GM12878 (cell line): ENCODE data around the gene GLB1L2. TPM values are rescaled to one million over a fixed set of nuclear protein-coding genes. Genes with fewer than 3 reads are reported as not detected.

ENCODE experiments used
- BHLHE40 ChIP-seq, 2 experiments: fragments of 450-650 bp in 1 of 2; IDR thresholded peaks; 2 replicates each; pipeline ENCODE4 v1.6.1; 2011 to 2017; ENCODE audit warnings: low read depth in 2 of 2, borderline replicate concordance in 1 of 2, improper control_type of control experiment in 1 of 2, low read length in 1 of 2, mild to moderate bottlenecking in 1 of 2
- CEBPB ChIP-seq, 2 experiments: fragments of 150-350 bp in 1 of 2; IDR thresholded peaks; 2 replicates each; pipeline ENCODE4 v1.6.1; 2012 to 2014; ENCODE audit warnings: low read depth in 2 of 2, low read length in 2 of 2, borderline replicate concordance in 1 of 2, inconsistent platforms in 1 of 2
- FOS ChIP-seq: IDR thresholded peaks from 3 replicates; pipeline ENCODE4 v1.6.1; 2011; ENCODE audit warnings: borderline replicate concordance; ENCODE audit not compliant: insufficient read length; ENCODE audit errors: extremely low read depth
- GATAD2B ChIP-seq: fragments of 450-650 bp; conservative IDR thresholded peaks from 2 replicates; pipeline ENCODE4 v1.6.1; 2017; ENCODE audit warnings: low read depth, mild to moderate bottlenecking, moderate library complexity
- IKZF1 ChIP-seq: fragments of 450-650 bp; conservative IDR thresholded peaks from 2 replicates; pipeline ENCODE4 v1.6.1; 2017; ENCODE audit warnings: antibody characterized with exemption, mild to moderate bottlenecking
- MEF2A ChIP-seq: IDR thresholded peaks from 2 replicates; pipeline ENCODE4 v1.6.1; 2011; ENCODE audit warnings: low read depth, mild to moderate bottlenecking, low read length, moderate library complexity; ENCODE audit not compliant: insufficient read depth
- POLR2AphosphoS5 ChIP-seq: IDR thresholded peaks from 2 replicates; pipeline ENCODE4 v1.6.1; 2011; ENCODE audit warnings: mild to moderate bottlenecking, low read length, inconsistent platforms
- RBBP5 ChIP-seq: fragments of 200-600 bp; sonication (generic); conservative IDR thresholded peaks from 2 replicates; pipeline ENCODE4 v1.6.1; 2016
- SMARCA5 ChIP-seq: fragments of 450-650 bp; IDR thresholded peaks from 2 replicates; pipeline ENCODE4 v1.6.1; 2017; ENCODE audit warnings: mild to moderate bottlenecking
- ZNF592 ChIP-seq: fragments of 450-650 bp; IDR thresholded peaks from 2 replicates; pipeline ENCODE4 v1.6.1; 2017; ENCODE audit warnings: mild to moderate bottlenecking, moderate library complexity
- ZZZ3 ChIP-seq: IDR thresholded peaks from 2 replicates; pipeline ENCODE4 v1.6.1; 2011; ENCODE audit warnings: low read depth; ENCODE audit not compliant: control insufficient read depth, insufficient read length
- polyA plus RNA-seq, 11 experiments: library from polyadenylated mRNA; depleted of rRNA in 4 of 11; unstranded in 6 of 11; stranded (reverse) in 5 of 11; fragments of >200 nt; fragmentation: Nextera tagmentation in 4 of 11; fragmentation: Illumina TruSeq in 1 of 11; extraction: Ambion mirVana in 4 of 11; extraction: Trizol in 1 of 11; gene quantifications; 1 replicate in 1 of 11; 2 replicates in 10 of 11; pipeline versions ENCODE4 v1.2.1 to v1.2.3, GENCODE V29; 2011 to 2016; ENCODE audit warnings: inconsistent platforms in 2 of 11, missing spikeins in 2 of 11, low read depth in 1 of 11
- total RNA-seq, 4 experiments: library from RNA; depleted of rRNA in 3 of 4; stranded (reverse); fragments of >200 nt in 3 of 4; fragmentation: Illumina TruSeq in 1 of 4; extraction: Trizol in 1 of 4; gene quantifications; 2 replicates each; pipeline versions ENCODE4 v1.2.1 to v1.2.3, GENCODE V29; 2013 to 2021

GLB1L2 gene
- total and polyA plus RNA-seq, 10 of the 15 experiments (the other 5 are each of a cell fraction or from before 2014, with no cell fraction given), result 0.04 to 0.85 (median 0.49) TPM

- TF ChIP-seq ZNF592 (no peak), RBBP5 (no peak), SMARCA5 (no peak), MEF2A (no peak), IKZF1 (no peak), FOS (no peak), BHLHE40 (IDR thresholded peaks at IDR 0.05; ENCODE audit: borderline replicate concordance in 1 of 2, low read depth in 2 of 2, low read length in 1 of 2) (no peak), POLR2AphosphoS5 (no peak), ZZZ3 (no peak), GATAD2B (no peak), CEBPB (IDR thresholded peaks at IDR 0.05; ENCODE audit: borderline replicate concordance in 1 of 2, low read depth in 2 of 2, low read length in 2 of 2) (no peak)
Measured at GRCh38 chr11:134367781-134368180, 36.0 kb downstream of the GLB1L2 start (continued).
